ENCODE results near the gene SOX12.

SOX12 gene

GRCh38 chr20:290084-290831, 35.1 kb upstream of the SOX12 start, which contains the start of gene C20orf96:
Gene C20orf96, minus strand, starts transcription at chr20:290750. Its CDS starts 140 bp downstream, at chr20:290610.
- Histone ChIP-seq H3K4me3 (ENCODE audit: low read depth, low read length) (peak within 1 kb of the TSS; percentile 69), H3K9me3 (no peaks in the 10 kb centered on the region), H3K4me1 (no peaks in the 10 kb centered on the region), H3K36me3 (no peaks in the 10 kb centered on the region), H3K27me3 (no peaks in the 10 kb centered on the region)
- TF ChIP-seq, protein P1, sequence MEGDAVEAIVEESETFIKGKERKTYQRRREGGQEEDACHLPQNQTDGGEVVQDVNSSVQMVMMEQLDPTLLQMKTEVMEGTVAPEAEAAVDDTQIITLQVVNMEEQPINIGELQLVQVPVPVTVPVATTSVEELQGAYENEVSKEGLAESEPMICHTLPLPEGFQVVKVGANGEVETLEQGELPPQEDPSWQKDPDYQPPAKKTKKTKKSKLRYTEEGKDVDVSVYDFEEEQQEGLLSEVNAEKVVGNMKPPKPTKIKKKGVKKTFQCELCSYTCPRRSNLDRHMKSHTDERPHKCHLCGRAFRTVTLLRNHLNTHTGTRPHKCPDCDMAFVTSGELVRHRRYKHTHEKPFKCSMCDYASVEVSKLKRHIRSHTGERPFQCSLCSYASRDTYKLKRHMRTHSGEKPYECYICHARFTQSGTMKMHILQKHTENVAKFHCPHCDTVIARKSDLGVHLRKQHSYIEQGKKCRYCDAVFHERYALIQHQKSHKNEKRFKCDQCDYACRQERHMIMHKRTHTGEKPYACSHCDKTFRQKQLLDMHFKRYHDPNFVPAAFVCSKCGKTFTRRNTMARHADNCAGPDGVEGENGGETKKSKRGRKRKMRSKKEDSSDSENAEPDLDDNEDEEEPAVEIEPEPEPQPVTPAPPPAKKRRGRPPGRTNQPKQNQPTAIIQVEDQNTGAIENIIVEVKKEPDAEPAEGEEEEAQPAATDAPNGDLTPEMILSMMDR (IDR thresholded peaks at IDR 0.05; ENCODE audit: low read depth, low read length), result peak; percentile 39
- peak; percentile 82 for DNase-seq

- Histone ChIP-seq H3K9me3 (no peaks in the 10 kb centered on the region), H3K4me3 (ENCODE audit: low read depth, low read length) (no peak overlapping the region), H3K4me1 (no peaks in the 10 kb centered on the region), H3K36me3 (peaks cover 1% of the 10 kb centered on the region), H3K27me3 (no peaks in the 10 kb centered on the region)
- TF ChIP-seq, protein P1 (IDR thresholded peaks at IDR 0.05; ENCODE audit: low read depth, low read length), result no peak
- no peak for DNase-seq
Measured at GRCh38 chr20:294602-295001, 30.8 kb upstream of the SOX12 start.

DNA sequence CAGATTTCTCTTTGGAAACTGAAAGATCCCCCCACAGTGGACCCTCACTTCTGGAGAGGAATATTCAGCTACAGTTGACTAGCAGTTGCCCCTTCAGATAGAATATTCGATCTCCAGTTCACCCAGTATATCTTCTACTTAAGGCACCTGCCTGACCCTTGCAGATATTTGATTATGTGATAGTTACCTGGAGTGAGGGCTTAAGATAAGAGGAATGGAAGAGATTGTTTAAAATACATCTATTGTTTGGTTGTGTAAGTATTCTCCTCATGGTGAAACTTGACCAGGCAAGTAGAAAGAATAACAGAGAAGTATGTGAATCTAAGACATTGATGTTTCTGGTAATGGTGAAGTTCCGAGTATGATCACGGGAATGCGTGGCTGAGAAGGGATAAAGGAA, 29.5 kb upstream of the SOX12 start:
- no peak for DNase-seq
- H3K27me3 ChIP-seq, result no peaks in the 10 kb centered on the region
- TF ChIP-seq, protein P1 (IDR thresholded peaks at IDR 0.05; ENCODE audit: low read depth, low read length), result no peak
- no peaks in the 10 kb centered on the region for H3K9me3 ChIP-seq
- no peaks in the 10 kb centered on the region for H3K4me1 ChIP-seq
- H3K36me3 ChIP-seq, result peaks cover 10% of the 10 kb centered on the region
- no peak overlapping the region for H3K4me3 ChIP-seq (ENCODE audit: low read depth, low read length)

DNA sequence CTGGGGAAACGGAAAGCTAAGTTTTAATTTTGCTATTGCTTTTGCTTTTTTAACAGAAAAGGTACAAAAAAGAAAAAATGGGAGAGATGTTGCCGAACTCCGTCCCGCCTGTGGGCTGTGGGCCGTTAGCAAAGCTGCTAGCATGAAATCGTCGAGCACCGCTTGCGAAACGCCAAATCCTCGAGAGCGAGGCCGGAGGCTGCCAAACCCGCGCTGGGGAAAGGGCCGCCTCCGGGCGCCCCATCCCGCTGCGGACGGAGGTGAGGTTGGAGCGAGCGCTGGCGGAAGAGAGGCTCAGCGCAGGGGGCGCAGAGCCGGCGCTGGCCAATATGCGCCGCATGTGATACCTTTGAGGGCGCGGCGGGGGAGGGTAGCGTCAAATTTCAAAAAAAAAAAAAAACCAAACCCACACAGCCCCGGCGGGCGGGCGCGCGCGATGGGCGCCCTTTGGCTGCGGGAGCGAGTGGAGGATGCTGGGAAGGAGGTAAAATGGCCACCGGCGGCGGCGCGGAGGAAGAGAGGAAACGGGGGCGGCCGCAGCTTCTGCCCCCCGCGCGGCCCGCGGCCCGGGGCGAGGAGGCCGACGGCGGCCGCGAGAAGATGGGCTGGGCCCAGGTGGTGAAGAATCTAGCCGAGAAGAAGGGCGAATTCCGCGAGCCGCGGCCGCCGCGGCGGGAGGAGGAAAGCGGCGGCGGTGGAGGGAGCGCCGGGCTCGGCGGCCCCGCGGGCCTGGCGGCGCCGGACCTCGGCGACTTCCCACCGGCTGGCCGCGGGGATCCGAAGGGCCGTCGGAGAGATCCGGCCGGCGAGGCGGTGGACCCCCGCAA, 28.0 kb upstream of the SOX12 start, which contains the start of gene ZCCHC3:
TSS of gene ZCCHC3 (plus strand) at position 473 of the 827 bp plus-strand sequence. CDS start at position 490, 17 bp downstream.
- Histone ChIP-seq H3K9me3 (no peaks in the 10 kb centered on the region), H3K27me3 (no peaks in the 10 kb centered on the region), H3K4me1 (no peaks in the 10 kb centered on the region), H3K36me3 (peaks cover 10% of the 10 kb centered on the region), H3K4me3 (ENCODE audit: low read depth, low read length) (peak within 1 kb of the TSS; percentile 81)
- TF ChIP-seq, protein P1 (IDR thresholded peaks at IDR 0.05; ENCODE audit: low read depth, low read length), result 0 out of 2 replicates have a peak, but pooled peaks have one; percentile 14
- peak; percentile 79 for DNase-seq

DNA sequence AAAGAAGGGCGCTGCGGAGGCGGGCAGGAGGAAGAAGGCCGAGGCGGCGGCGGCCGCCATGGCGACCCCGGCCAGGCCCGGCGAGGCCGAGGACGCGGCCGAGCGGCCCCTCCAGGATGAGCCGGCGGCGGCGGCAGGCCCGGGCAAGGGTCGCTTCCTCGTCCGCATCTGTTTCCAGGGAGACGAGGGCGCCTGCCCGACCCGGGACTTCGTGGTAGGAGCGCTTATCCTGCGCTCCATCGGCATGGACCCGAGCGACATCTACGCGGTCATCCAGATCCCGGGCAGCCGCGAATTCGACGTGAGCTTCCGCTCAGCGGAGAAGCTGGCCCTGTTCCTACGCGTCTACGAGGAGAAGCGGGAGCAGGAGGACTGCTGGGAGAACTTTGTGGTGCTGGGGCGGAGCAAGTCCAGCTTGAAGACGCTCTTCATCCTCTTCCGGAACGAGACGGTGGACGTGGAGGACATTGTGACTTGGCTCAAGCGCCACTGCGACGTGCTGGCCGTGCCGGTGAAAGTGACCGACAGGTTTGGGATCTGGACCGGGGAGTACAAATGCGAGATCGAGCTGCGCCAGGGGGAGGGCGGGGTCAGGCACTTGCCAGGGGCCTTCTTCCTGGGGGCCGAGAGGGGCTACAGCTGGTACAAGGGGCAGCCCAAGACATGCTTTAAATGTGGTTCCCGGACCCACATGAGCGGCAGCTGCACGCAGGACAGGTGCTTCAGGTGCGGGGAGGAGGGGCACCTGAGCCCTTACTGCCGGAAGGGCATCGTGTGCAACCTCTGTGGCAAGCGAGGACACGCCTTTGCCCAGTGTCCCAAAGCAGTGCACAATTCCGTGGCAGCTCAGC, 27.2 kb upstream of the SOX12 start:
- TF ChIP-seq, protein P1 (IDR thresholded peaks at IDR 0.05; ENCODE audit: low read depth, low read length), result no peak
- Histone ChIP-seq H3K4me3 (ENCODE audit: low read depth, low read length) (peak overlapping the region; percentile 81), H3K36me3 (peaks cover 10% of the 10 kb centered on the region), H3K9me3 (no peaks in the 10 kb centered on the region), H3K4me1 (no peaks in the 10 kb centered on the region), H3K27me3 (no peaks in the 10 kb centered on the region)
- DNase-seq, result peak; percentile 25
